Vagina (tissue), 2 donors: ENCODE data around the gene MGAT5.

Experiments
- CTCF ChIP-seq, 3 experiments: fragments of 450-650 bp in 2 of 3; fragments of 200-600 bp in 1 of 3; sonication (generic) in 1 of 3; IDR thresholded peaks; one replicate each; pipeline ENCODE4 v1.5.1; 2017 to 2019; ENCODE audit warnings: antibody characterized with exemption in 3 of 3, mild to moderate bottlenecking in 2 of 3, moderate library complexity in 2 of 3
- POLR2A ChIP-seq, 2 donors: fragments of 450-650 bp; IDR thresholded peaks; one replicate each; pipeline ENCODE4 v1.6.1; 2017; ENCODE audit warnings: antibody characterized with exemption in 2 of 2, mild to moderate bottlenecking in 2 of 2, moderate library complexity in 2 of 2

GRCh38 chr2:134377730-134378129 lies 123.9 kb downstream of the MGAT5 start:
- TF ChIP-seq CTCF (IDR thresholded peaks at IDR 0.05): no peak
- TF ChIP-seq POLR2A (IDR thresholded peaks at IDR 0.05): no peak
